Measurements from ENCODE around the gene NXNL1.
A peak's percentile ranks its signal among the peaks of the same experiment; 100 is the strongest.
"Not testable (repeated sequence)": the region's sequence is repeated elsewhere in the genome, so short reads cannot be mapped to it uniquely, and the experiment has no call there.

The NXNL1 gene

GRCh38 chr19:17460372-17461230 lies at the start of gene NXNL1:
TSS of gene NXNL1 (minus strand) at chr19:17460926. CDS start at chr19:17460869, 57 bp downstream.
- DNase-seq, result no peak

GRCh38 chr19:17508558-17508933 lies 47.8 kb upstream of the NXNL1 start:
- DNase-seq, result not testable (repeated sequence)

GRCh38 chr19:17506745-17507144 lies 46.0 kb upstream of the NXNL1 start:
- DNase-seq, result no peak

GRCh38 chr19:17505223-17505622 lies 44.5 kb upstream of the NXNL1 start:
- DNase-seq, result no peak

GRCh38 chr19:17504456-17504855 lies 43.7 kb upstream of the NXNL1 start:
- no peak for DNase-seq

GRCh38 chr19:17504030-17504429 lies 43.3 kb upstream of the NXNL1 start:
- no peak for DNase-seq

GRCh38 chr19:17503240-17503639 lies 42.5 kb upstream of the NXNL1 start:
- DNase-seq, result no peak

- DNase-seq, result no peak
These were observed 39.9 kb upstream of the NXNL1 start for GRCh38 chr19:17500447-17501198.

GRCh38 chr19:17499648-17500446 lies 39.1 kb upstream of the NXNL1 start:
- peak; percentile 28 for DNase-seq

- DNase-seq, result not testable (repeated sequence)
These were observed 38.3 kb upstream of the NXNL1 start for GRCh38 chr19:17499025-17499424.

GRCh38 chr19:17497149-17497798 lies 36.5 kb upstream of the NXNL1 start:
- no peak for DNase-seq

GRCh38 chr19:17496337-17496997 lies 35.7 kb upstream of the NXNL1 start:
- peak; percentile 66 for DNase-seq

GRCh38 chr19:17495639-17496296 lies 35.0 kb upstream of the NXNL1 start:
- no peak for DNase-seq

GRCh38 chr19:17491287-17491686 lies 30.6 kb upstream of the NXNL1 start:
- DNase-seq, result peak; percentile 21

GRCh38 chr19:17490411-17490810 lies 29.7 kb upstream of the NXNL1 start:
- no peak for DNase-seq

GRCh38 chr19:17489392-17490030 lies 28.8 kb upstream of the NXNL1 start:
- DNase-seq, result no peak

- no peak for DNase-seq
These were observed 28.1 kb upstream of the NXNL1 start for GRCh38 chr19:17488593-17489391.

GRCh38 chr19:17487284-17488121 lies 26.8 kb upstream of the NXNL1 start:
- DNase-seq, result no peak

- DNase-seq, result no peak
These were observed 26.0 kb upstream of the NXNL1 start for GRCh38 chr19:17486545-17487240.

All from fibroblast of upper back skin (primary cell).